DND-41 (cell line): Measurements from ENCODE around the gene ATAD3B.
"Not testable (repeated sequence)": the region's sequence is repeated elsewhere in the genome, so short reads cannot be mapped to it uniquely, and the experiment has no call there.

ENCODE experiments used
- EZH2 ChIP-seq: IDR thresholded peaks from 3 replicates; pipeline ENCODE4 v1.6.1; 2012; ENCODE audit warnings: borderline replicate concordance, low read depth, mild to moderate bottlenecking, moderate library complexity, low read length, inconsistent platforms; ENCODE audit not compliant: severe bottlenecking
- TF ChIP-seq, protein P1 (sequence below): IDR thresholded peaks from 2 replicates; pipeline ENCODE4 v1.5.1; 2012; ENCODE audit warnings: borderline replicate concordance, low read length, moderate library complexity, mild to moderate bottlenecking; ENCODE audit not compliant: poor library complexity, severe bottlenecking; ENCODE audit errors: extremely low read depth

DNA sequence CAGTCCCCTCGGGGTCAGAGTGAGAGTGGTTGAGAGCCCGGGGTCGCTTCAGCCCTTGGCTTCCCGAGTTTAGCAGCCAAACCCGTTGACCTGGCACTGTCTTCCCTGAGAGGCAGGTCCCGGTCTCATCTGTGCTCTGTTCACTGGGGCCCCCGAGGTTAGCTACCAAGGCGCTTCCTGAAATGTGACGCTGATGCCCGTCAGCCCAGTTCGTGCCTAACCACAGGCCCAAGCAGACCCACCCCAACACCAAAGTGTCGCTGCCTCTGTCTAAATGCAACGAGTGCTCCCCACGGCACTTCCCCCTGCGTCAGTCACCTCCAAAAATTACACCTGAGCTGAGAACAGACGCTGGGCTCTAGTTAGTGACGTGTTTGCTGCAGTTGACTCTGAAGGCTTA, 4.4 kb downstream of the ATAD3B start:
- TF ChIP-seq, protein P1, sequence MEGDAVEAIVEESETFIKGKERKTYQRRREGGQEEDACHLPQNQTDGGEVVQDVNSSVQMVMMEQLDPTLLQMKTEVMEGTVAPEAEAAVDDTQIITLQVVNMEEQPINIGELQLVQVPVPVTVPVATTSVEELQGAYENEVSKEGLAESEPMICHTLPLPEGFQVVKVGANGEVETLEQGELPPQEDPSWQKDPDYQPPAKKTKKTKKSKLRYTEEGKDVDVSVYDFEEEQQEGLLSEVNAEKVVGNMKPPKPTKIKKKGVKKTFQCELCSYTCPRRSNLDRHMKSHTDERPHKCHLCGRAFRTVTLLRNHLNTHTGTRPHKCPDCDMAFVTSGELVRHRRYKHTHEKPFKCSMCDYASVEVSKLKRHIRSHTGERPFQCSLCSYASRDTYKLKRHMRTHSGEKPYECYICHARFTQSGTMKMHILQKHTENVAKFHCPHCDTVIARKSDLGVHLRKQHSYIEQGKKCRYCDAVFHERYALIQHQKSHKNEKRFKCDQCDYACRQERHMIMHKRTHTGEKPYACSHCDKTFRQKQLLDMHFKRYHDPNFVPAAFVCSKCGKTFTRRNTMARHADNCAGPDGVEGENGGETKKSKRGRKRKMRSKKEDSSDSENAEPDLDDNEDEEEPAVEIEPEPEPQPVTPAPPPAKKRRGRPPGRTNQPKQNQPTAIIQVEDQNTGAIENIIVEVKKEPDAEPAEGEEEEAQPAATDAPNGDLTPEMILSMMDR = not testable (repeated sequence)
- not testable (repeated sequence) for TF ChIP-seq EZH2
